K562 (cell line): ENCODE measurements around the gene MAP7D1. TPM values are rescaled to one million over a fixed set of nuclear protein-coding genes. Genes with fewer than 3 reads are reported as not detected.

Source experiments
- ATAC-seq: fragments of 200-7000 bp; cut with Tn5 transposase; 3 replicates; pipeline ENCODE4 v1.9.1; 2020; ENCODE audit warnings: moderate library complexity
- BruUV-seq: library from RNA; stranded (reverse); fragments of 400-500 nt; replicated peaks from 2 replicates; lab custom pipeline; 2021; lab: Mats Ljungman, UMichigan
- CTCF ChIA-PET: fragments of 300-600 bp; formaldehyde crosslinking; extraction: SDS; loops from one replicate; lab custom pipeline; 2021; ENCODE audit warnings: low intra/inter-chr PET ratio; lab: Yijun Ruan, JAX
- POLR2A ChIA-PET: fragments of 300-600, 350-650 bp; sonication (Branson Sonifier 250); formaldehyde crosslinking; extraction: SDS; loops from one replicate; lab custom pipeline; 2021; ENCODE audit warnings: antibody characterized with exemption, inconsistent platforms; lab: Yijun Ruan, JAX
- DNase-seq, 4 experiments: peaks; one replicate each; pipeline versions ENCODE4 v3.0.0 to v3.0.0-alpha.2; 2011 to 2018; ENCODE audit warnings: low spot score in 3 of 4, mixed read lengths in 3 of 4; ENCODE audit errors: extremely low read depth in 1 of 4
- FAIRE-seq: peaks from 2 replicates; lab custom pipeline; 2011; peaks lifted over from hg19 to GRCh38; lab: Jason Lieb, UNC
- H2AFZ ChIP-seq: 2 replicates; pipeline ENCODE4 v1.6.0; 2011; ENCODE audit warnings: low read depth, low read length, control low read depth, inconsistent platforms
- H3K27ac ChIP-seq: fragments of 200-600 bp; 3 replicates; pipeline ENCODE4 v1.8.0; 2011; ENCODE audit warnings: low read depth, mild to moderate bottlenecking, control low read depth, inconsistent platforms, low read length, moderate library complexity, mixed read lengths; ENCODE audit errors: extremely low read depth
- H3K27me3 ChIP-seq, 2 experiments: fragments of 300-600 bp in 1 of 2; 2 replicates in 1 of 2; 3 replicates in 1 of 2; pipeline versions ENCODE4 v1.6.0 to v1.8.0; 2011; ENCODE audit warnings: inconsistent platforms in 2 of 2, low read length in 2 of 2, mild to moderate bottlenecking in 1 of 2, mixed read lengths in 1 of 2, moderate library complexity in 1 of 2; ENCODE audit not compliant: control insufficient read depth in 2 of 2, insufficient read depth in 2 of 2
- H3K36me3 ChIP-seq: fragments of 300-600 bp; 3 replicates; pipeline ENCODE4 v1.8.0; 2011; ENCODE audit warnings: mild to moderate bottlenecking, low read length, inconsistent platforms; ENCODE audit not compliant: control insufficient read depth, insufficient read depth
- H3K4me1 ChIP-seq, 2 experiments: fragments of 200-600 bp in 1 of 2; replicated peaks in 1 of 2; 2 replicates in 1 of 2; 3 replicates in 1 of 2; pipeline versions ENCODE4 v1.5.1 to v1.8.0; 2011; ENCODE audit warnings: inconsistent platforms in 2 of 2, low read length in 2 of 2, mild to moderate bottlenecking in 1 of 2, mixed read lengths in 1 of 2, moderate library complexity in 1 of 2; ENCODE audit not compliant: control insufficient read depth in 2 of 2, insufficient read depth in 2 of 2
- H3K4me2 ChIP-seq: 2 replicates; pipeline ENCODE4 v1.6.1; 2011; ENCODE audit warnings: low read length, control low read depth, inconsistent platforms, mixed read lengths; ENCODE audit not compliant: insufficient read depth
- H3K4me3 ChIP-seq: fragments of 200-600 bp; sonication (generic), shearing (Covaris generic); 2 replicates; pipeline ENCODE4 v1.5.1; 2016; ENCODE audit warnings: control low read depth, inconsistent platforms
- H3K79me2 ChIP-seq: fragments of 200-600 bp; 3 replicates; pipeline ENCODE4 v1.8.0; 2011; ENCODE audit warnings: low read length, inconsistent platforms; ENCODE audit not compliant: control insufficient read depth, insufficient read depth
- H3K9ac ChIP-seq, 2 experiments: 2 replicates each; pipeline versions ENCODE4 v1.6.0 to v1.6.1; 2011; ENCODE audit warnings: low read depth in 2 of 2, low read length in 2 of 2, control low read depth in 1 of 2, inconsistent platforms in 1 of 2, mild to moderate bottlenecking in 1 of 2, mixed read lengths in 1 of 2; ENCODE audit not compliant: insufficient read depth in 1 of 2
- H3K9me1 ChIP-seq: one replicate; pipeline ENCODE4 v1.6.0; 2011; ENCODE audit warnings: inconsistent platforms, mild to moderate bottlenecking, low read length, moderate library complexity; ENCODE audit not compliant: control insufficient read depth, insufficient read depth
- H3K9me3 ChIP-seq: replicated peaks from 2 replicates; pipeline ENCODE4 v1.5.1; 2011; ENCODE audit warnings: low read depth, low read length, inconsistent platforms; ENCODE audit not compliant: control insufficient read depth, insufficient read depth
- H4K20me1 ChIP-seq: replicated peaks from 2 replicates; pipeline ENCODE4 v1.6.1; 2011; ENCODE audit warnings: low read length, inconsistent platforms, mixed read lengths; ENCODE audit not compliant: control insufficient read depth, insufficient read depth
- FOS ChIP-seq: IDR thresholded peaks from 3 replicates; pipeline ENCODE4 v1.6.1; 2011; ENCODE audit not compliant: insufficient read length; ENCODE audit errors: extremely low read depth
- GMEB1 ChIP-seq: fragments of 250-450 bp; sonication (Bioruptor Pico); IDR thresholded peaks from 2 replicates; pipeline ENCODE4 v1.4.0; 2020; ENCODE audit warnings: mild to moderate bottlenecking
- GTF2A2 ChIP-seq: IDR thresholded peaks from 2 replicates; pipeline ENCODE4 v1.6.1; 2016; ENCODE audit warnings: mild to moderate bottlenecking, missing genetic modification characterization, missing compliant biosample characterization
- KAT8 ChIP-seq: fragments of 450-650 bp; IDR thresholded peaks from 2 replicates; pipeline ENCODE4 v1.6.1; 2016; ENCODE audit warnings: low read depth, mild to moderate bottlenecking
- MXD1 ChIP-seq: fragments of 250-450 bp; sonication (Bioruptor Pico); IDR thresholded peaks from 2 replicates; pipeline ENCODE4 v1.8.0; 2021; ENCODE audit warnings: borderline replicate concordance, mild to moderate bottlenecking, moderate library complexity; ENCODE audit not compliant: poor library complexity, severe bottlenecking
- NR2C1 ChIP-seq, 2 experiments: fragments of 450-650 bp; IDR thresholded peaks; 2 replicates each; pipeline ENCODE4 v1.6.1; 2017; ENCODE audit warnings: mild to moderate bottlenecking in 2 of 2, antibody characterized with exemption in 1 of 2, inconsistent platforms in 1 of 2, missing compliant biosample characterization in 1 of 2, missing genetic modification characterization in 1 of 2
- SPI1 ChIP-seq: IDR thresholded peaks from 2 replicates; pipeline ENCODE4 v1.6.1; 2011; ENCODE audit warnings: low read depth, low read length, control low read depth, borderline replicate concordance
- SRSF1 ChIP-seq: fragments of 200-400 bp; formaldehyde crosslinking; IDR thresholded peaks from 2 replicates; pipeline ENCODE4 v1.6.1; 2017; ENCODE audit warnings: mild to moderate bottlenecking, low read depth, low read length, moderate library complexity
- WGBS: fragments of 100-300 bp; shearing (Covaris generic); methylation state at CpG from one replicate; pipeline ENCODE4 v1.1.6; 2016; ENCODE audit warnings: low coverage, mixed read lengths; ENCODE audit not compliant: insufficient coverage; ENCODE audit errors: missing lambda C conversion rate; 5-methylcytosine and 5-hydroxymethylcytosine counted together
- in situ Hi-C: fragments of 300-500 bp; cut with MboI; formaldehyde crosslinking; loops from 4 replicates; pipeline ENCODE4 v1.15.0; 2018; ENCODE audit warnings: inconsistent platforms, mixed read lengths
- intact Hi-C: fragments of 100-400 bp; cut with micrococcal nuclease; formaldehyde crosslinking; loops from 2 replicates; pipeline ENCODE4 v1.14.2; 2022
- polyA plus RNA-seq, 8 experiments: library from polyadenylated mRNA; depleted of rRNA in 4 of 8; stranded (reverse) in 5 of 8; unstranded in 3 of 8; fragments of >200 nt; fragmentation: Nextera tagmentation in 2 of 8; fragmentation: Illumina TruSeq in 1 of 8; extraction: Ambion mirVana in 2 of 8; extraction: Trizol in 1 of 8; gene quantifications; 2 replicates each; pipeline versions ENCODE4 v1.2.1 to v1.2.3, GENCODE V29; 2011 to 2014; ENCODE audit warnings: inconsistent platforms in 1 of 8, missing spikeins in 1 of 8
- total RNA-seq, 7 experiments: library from RNA; depleted of rRNA in 6 of 7; stranded (reverse); fragments of >200 nt in 6 of 7; fragmentation: Illumina TruSeq in 2 of 7; extraction: Trizol in 2 of 7; gene quantifications; 2 replicates each; pipeline versions ENCODE4 v1.2.1 to v1.2.3, GENCODE V29; 2011 to 2021; ENCODE audit warnings: low replicate concordance in 1 of 7

MAP7D1 gene
- total and polyA plus RNA-seq, 9 of the 15 experiments (the other 6 are each of a cell fraction or from before 2014, with no cell fraction given) = 3.6 to 108 (median 34.5) TPM

GRCh38 chr1:36136535-36136934 is 19.4 kb upstream of the MAP7D1 start:
- Histone ChIP-seq H2AFZ (no peak overlapping the region), H3K4me3 (no peak overlapping the region), H3K9me3 (no peaks in the 10 kb centered on the region), H3K9me1 (peaks cover 4% of the 10 kb centered on the region), H3K4me1 (peaks cover 5 to 6% of the 10 kb centered on the region in 2 experiments; a peak in 3 of 5 replicates), H3K9ac (no peak overlapping the region), H4K20me1 (peaks cover 11% of the 10 kb centered on the region; the same call in 1 of the 2 replicates), H3K27ac (no peak overlapping the region), H3K36me3 (peaks cover 48% of the 10 kb centered on the region), H3K4me2 (no peak overlapping the region), H3K27me3 (no peaks in the 10 kb centered on the region), H3K79me2 (peaks cover 9% of the 10 kb centered on the region; the same call in 2 of the 3 replicates)
- CTCF ChIA-PET = interaction anchor here (0.6 to 5.8 kb wide), 2 partner anchors 36 to 61 kb away, joined by 3 to 116 read pairs; no protein-coding TSS in a partner anchor
- no peak for FAIRE-seq
- WGBS = 100% methylated on average over 1 of the region's 1 CpG
- no peak for ATAC-seq
- in situ Hi-C loops (no loop called here), intact Hi-C loops (no loop called here)
- no TSS peak for BruUV-seq
- POLR2A ChIA-PET = interaction anchor here (1.2 kb wide), 1 partner anchor 9 kb away, joined by 4 read pairs; no protein-coding TSS in a partner anchor
- DNase-seq = no peak
- TF ChIP-seq GTF2A2 (tag) (no peak), KAT8 (no peak), SPI1 (no peak), FOS (no peak), GMEB1 (no peak), NR2C1 (IDR thresholded peaks at IDR 0.05) (no peak), NR2C1 (tag; IDR thresholded peaks at IDR 0.05) (no peak), SRSF1 (no peak), MXD1 (CRISPR knock-in tag) (no peak)
